ENCODE results near the gene TBKBP1.

DNA sequence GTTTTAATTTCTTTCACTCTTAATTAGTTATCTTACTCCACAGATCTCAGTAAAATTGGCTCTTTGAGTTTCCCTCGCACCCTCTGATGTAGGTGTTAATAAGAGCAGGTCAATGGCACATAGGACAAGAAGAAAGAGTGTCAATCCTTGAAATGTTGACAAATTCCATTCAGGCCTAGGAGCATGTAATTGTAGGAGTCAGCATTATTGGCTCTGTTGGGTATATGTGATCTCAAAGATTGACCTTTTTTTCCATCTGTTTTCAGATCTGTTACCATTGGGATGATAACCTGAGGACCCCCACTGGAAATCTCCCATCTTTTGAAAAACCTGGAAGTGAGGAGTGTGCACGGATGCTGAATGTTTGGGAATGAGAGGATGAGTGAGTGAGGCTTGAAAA is 11.8 kb upstream of the TBKBP1 start:
- TF ChIP-seq, protein P1, sequence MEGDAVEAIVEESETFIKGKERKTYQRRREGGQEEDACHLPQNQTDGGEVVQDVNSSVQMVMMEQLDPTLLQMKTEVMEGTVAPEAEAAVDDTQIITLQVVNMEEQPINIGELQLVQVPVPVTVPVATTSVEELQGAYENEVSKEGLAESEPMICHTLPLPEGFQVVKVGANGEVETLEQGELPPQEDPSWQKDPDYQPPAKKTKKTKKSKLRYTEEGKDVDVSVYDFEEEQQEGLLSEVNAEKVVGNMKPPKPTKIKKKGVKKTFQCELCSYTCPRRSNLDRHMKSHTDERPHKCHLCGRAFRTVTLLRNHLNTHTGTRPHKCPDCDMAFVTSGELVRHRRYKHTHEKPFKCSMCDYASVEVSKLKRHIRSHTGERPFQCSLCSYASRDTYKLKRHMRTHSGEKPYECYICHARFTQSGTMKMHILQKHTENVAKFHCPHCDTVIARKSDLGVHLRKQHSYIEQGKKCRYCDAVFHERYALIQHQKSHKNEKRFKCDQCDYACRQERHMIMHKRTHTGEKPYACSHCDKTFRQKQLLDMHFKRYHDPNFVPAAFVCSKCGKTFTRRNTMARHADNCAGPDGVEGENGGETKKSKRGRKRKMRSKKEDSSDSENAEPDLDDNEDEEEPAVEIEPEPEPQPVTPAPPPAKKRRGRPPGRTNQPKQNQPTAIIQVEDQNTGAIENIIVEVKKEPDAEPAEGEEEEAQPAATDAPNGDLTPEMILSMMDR (IDR thresholded peaks at IDR 0.05; ENCODE audit: extremely low read depth in 1 of 2, insufficient read depth in 1 of 2, low read depth in 1 of 2, low read length in 2 of 2): no peak
- no peak for TF ChIP-seq POLR2A (IDR thresholded peaks at IDR 0.05; ENCODE audit: low read depth, low read length)
- no peak for TF ChIP-seq EZH2 (IDR thresholded peaks at IDR 0.05; ENCODE audit: borderline replicate concordance, low read depth, low read length, severe bottlenecking)
- no peak for TF ChIP-seq MYC (IDR thresholded peaks at IDR 0.05; ENCODE audit: low read depth, low read length)
- TF ChIP-seq, protein P2, sequence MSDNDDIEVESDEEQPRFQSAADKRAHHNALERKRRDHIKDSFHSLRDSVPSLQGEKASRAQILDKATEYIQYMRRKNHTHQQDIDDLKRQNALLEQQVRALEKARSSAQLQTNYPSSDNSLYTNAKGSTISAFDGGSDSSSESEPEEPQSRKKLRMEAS (IDR thresholded peaks at IDR 0.05; ENCODE audit: insufficient read depth, insufficient read length): no peak
- no peak for TF ChIP-seq JUN (IDR thresholded peaks at IDR 0.05; ENCODE audit: borderline replicate concordance, insufficient read depth, insufficient read length, low read depth)
- no peak for TF ChIP-seq FOS (IDR thresholded peaks at IDR 0.05; ENCODE audit: borderline replicate concordance, insufficient read depth, low read length)
- TF ChIP-seq POLR2AphosphoS5 (IDR thresholded peaks at IDR 0.05; ENCODE audit: insufficient read depth, low read depth, low read length): no peak
